Psoas muscle (tissue), 8 donors: ENCODE results near the gene COPS9. TPM values are rescaled to one million over a fixed set of nuclear protein-coding genes. Genes with fewer than 3 reads are reported as not detected.

Experiments
- ATAC-seq, 4 donors: fragments of 200-7000 bp; cut with Tn5 transposase; one replicate each; pipeline ENCODE4 v1.9.1; 2020; ENCODE audit warnings: moderate library complexity in 3 of 4, mild to moderate bottlenecking in 2 of 4
- DNase-seq, 2 donors: peaks; one replicate each; pipeline ENCODE4 v3.0.0-alpha.2; 2020
- H3K27ac ChIP-seq: fragments of 200-600 bp; one replicate; pipeline ENCODE4 v1.8.0; 2022
- H3K27me3 ChIP-seq, 3 donors: fragments of 200-600 bp in 1 of 3; one replicate each; pipeline versions ENCODE4 v1.6.1 to v1.8.0; 2013 to 2022; ENCODE audit warnings: low read length in 2 of 3, mild to moderate bottlenecking in 2 of 3, moderate library complexity in 1 of 3; ENCODE audit not compliant: insufficient read depth in 3 of 3
- H3K36me3 ChIP-seq, 2 donors: fragments of 200-600 bp in 1 of 2; one replicate each; pipeline versions ENCODE4 v1.6.1 to v1.8.0; 2013 to 2022; ENCODE audit warnings: low read depth in 1 of 2, mild to moderate bottlenecking in 1 of 2, moderate library complexity in 1 of 2; ENCODE audit not compliant: insufficient read depth in 1 of 2
- H3K4me1 ChIP-seq: fragments of 200-600 bp; one replicate; pipeline ENCODE4 v1.8.0; 2022
- H3K4me3 ChIP-seq: fragments of 200-600 bp; one replicate; pipeline ENCODE4 v1.8.0; 2022; ENCODE audit warnings: mild to moderate bottlenecking
- H3K9me3 ChIP-seq: fragments of 200-600 bp; one replicate; pipeline ENCODE4 v1.8.0; 2022
- CTCF ChIP-seq: fragments of 200-600 bp; IDR thresholded peaks from one replicate; pipeline ENCODE4 v1.8.0; 2022; ENCODE audit warnings: antibody characterized with exemption
- WGBS, 3 donors: extraction: QIAGEN DNeasy Blood & Tissue Kit; methylation state at CpG; one replicate each; pipeline versions ENCODE4 v1.1.6 to v1.1.7; 2013; 5-methylcytosine and 5-hydroxymethylcytosine counted together
- intact Hi-C, 2 donors: fragments of 100-400 bp; cut with DNase I; formaldehyde crosslinking; loops; one replicate each; pipeline versions ENCODE4 v1.11.0 to v1.14.2; 2022
- polyA plus RNA-seq, 3 donors: library from polyadenylated mRNA; stranded (reverse); fragments of 200-250 nt; gene quantifications; one replicate each; pipeline ENCODE4 v1.2.3, GENCODE V29; 2013
- total RNA-seq, 4 donors: library from RNA; stranded (reverse); fragmentation: NEBNext Ultra II Directional in 2 of 4; extraction: Animal tissue kit (Norgen Biotek cat#: 25700) in 2 of 4; gene quantifications; one replicate each; pipeline versions ENCODE4 v1.2.1 to v1.2.4, GENCODE V29; 2021 to 2023
- donor health status: healthy with polysubstance abuse.
- donor health status: DM: no; HTN: no; CAD: no; lungs with moderate emphysema.
- donor health status: Bipolar disorder and iron deficiency.
- donor health status: healthy.
- donor health status: DM: yes; HTN: yes; CAD: no.
- donor health status: DM: no; HTN: no; CAD: no.
- donor health status: DM: no; HTN: no; CAD: no.
- donor health status: DM: yes; HTN: yes; CAD: no.

Gene COPS9
- total and polyA plus RNA-seq, 7 donors = 136 to 597 (median 214) TPM

DNA sequence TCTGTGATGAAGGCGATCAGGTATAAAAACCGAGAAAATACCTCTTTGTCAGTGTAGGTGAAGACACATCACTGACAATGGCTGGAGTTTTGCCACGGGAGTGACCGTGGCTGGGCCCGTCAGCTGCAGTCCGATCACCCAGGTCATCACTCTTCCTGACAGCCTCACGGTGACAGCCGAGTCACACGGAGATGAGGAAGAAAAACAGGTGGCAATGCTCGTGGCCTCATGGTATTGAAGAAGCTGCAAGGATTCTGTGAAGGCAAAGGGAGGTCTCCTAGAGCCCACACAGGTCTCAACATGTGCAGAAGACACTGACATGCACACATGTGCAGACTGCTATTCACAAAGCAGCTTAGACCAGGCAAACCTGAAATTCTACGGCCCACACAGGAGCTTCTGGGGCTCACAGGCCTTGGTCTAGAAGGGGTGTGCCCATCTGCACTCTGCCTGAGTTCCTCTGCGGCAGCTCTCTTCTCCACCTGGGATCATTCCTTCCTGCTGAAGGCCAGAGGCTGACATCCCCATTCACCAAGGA lies 7.4 kb downstream of the COPS9 start:
- no peaks in the 10 kb centered on the region for H3K9me3 ChIP-seq
- peaks cover 13% of the 10 kb centered on the region for H3K4me1 ChIP-seq
- no peak overlapping the region for H3K4me3 ChIP-seq
- intact Hi-C loops = no loop called here
- ATAC-seq (peak; percentile 92 to 99 (median 96)), DNase-seq (peak; percentile 62 to 79)
- no peak for TF ChIP-seq CTCF
- H3K36me3 ChIP-seq = peaks cover 7 to 64% of the 10 kb centered on the region in 2 donors
- WGBS, 3 donors = 38 to 66% (median 39%) methylated on average over 12 of the region's 12 CpGs
- H3K27me3 ChIP-seq = no peaks in the 10 kb centered on the region
- H3K27ac ChIP-seq = peak overlapping the region; percentile 82

- Histone ChIP-seq H3K9me3 (no peaks in the 10 kb centered on the region), H3K4me1 (peaks cover 13% of the 10 kb centered on the region), H3K4me3 (no peak overlapping the region), H3K27ac (peak overlapping the region; percentile 82), H3K27me3 (no peaks in the 10 kb centered on the region), H3K36me3 (peaks cover 7 to 58% of the 10 kb centered on the region in 2 donors)
- WGBS, 3 donors = 68 to 76% (median 69%) methylated on average over 16 of the region's 16 CpGs
- TF ChIP-seq CTCF = no peak
- DNase-seq (peak in 1 of 2 donors; percentile 7), ATAC-seq (peak in 3 of 4 donors; percentile 2 to 35 (median 23))
- intact Hi-C loops = no loop called here
Measured at GRCh38 chr2:240127911-240128607, 8.0 kb downstream of the COPS9 start.

- DNase-seq = peak in 1 of 2 donors; percentile 10
- peak overlapping the region; percentile 82 for H3K27ac ChIP-seq
- no peaks in the 10 kb centered on the region for H3K9me3 ChIP-seq
- intact Hi-C loops = no loop called here
- ATAC-seq = no peak
- peaks cover 7 to 50% of the 10 kb centered on the region in 2 donors for H3K36me3 ChIP-seq
- WGBS, 3 donors = 82 to 99% (median 94%) methylated on average over 7 of the region's 7 CpGs
- peaks cover 13% of the 10 kb centered on the region for H3K4me1 ChIP-seq
- no peaks in the 10 kb centered on the region for H3K27me3 ChIP-seq
- no peak overlapping the region for H3K4me3 ChIP-seq
- TF ChIP-seq CTCF = no peak
Measured at GRCh38 chr2:240127191-240127750, 8.8 kb downstream of the COPS9 start.

GRCh38 chr2:240126731-240127130 lies 9.4 kb downstream of the COPS9 start:
- DNase-seq (peak in 1 of 2 donors; percentile 8), ATAC-seq (no peak)
- no peaks in the 10 kb centered on the region for H3K9me3 ChIP-seq
- H3K4me1 ChIP-seq = peaks cover 13% of the 10 kb centered on the region
- H3K36me3 ChIP-seq = peaks cover 7 to 45% of the 10 kb centered on the region in 2 donors
- no peak for TF ChIP-seq CTCF
- H3K27me3 ChIP-seq = no peaks in the 10 kb centered on the region
- no peak overlapping the region for H3K27ac ChIP-seq
- H3K4me3 ChIP-seq = no peak overlapping the region
- WGBS, 3 donors = 88 to 95% (median 95%) methylated on average over 10 of the region's 10 CpGs
- intact Hi-C loops = no loop called here
